GM23248 (cell line): ENCODE data around the gene NFKB1. TPM values are rescaled to one million over a fixed set of nuclear protein-coding genes. Genes with fewer than 3 reads are reported as not detected.

Experiments
- DNase-seq: peaks from one replicate; pipeline ENCODE4 v3.0.0-alpha.2; 2015
- H2AFZ ChIP-seq: fragments of 200-600 bp; sonication (generic); 2 replicates; pipeline ENCODE4 v1.6.1; 2016; ENCODE audit warnings: antibody characterized with exemption
- H3F3A ChIP-seq: fragments of 200-600 bp; sonication (generic); 2 replicates; pipeline ENCODE4 v1.6.1; 2016; ENCODE audit warnings: mild to moderate bottlenecking, antibody characterized with exemption, mixed run types; ENCODE audit not compliant: insufficient read depth
- H3K27ac ChIP-seq: fragments of 200-600 bp; sonication (generic); 2 replicates; pipeline ENCODE4 v1.5.1; 2016; ENCODE audit warnings: mild to moderate bottlenecking
- H3K27me3 ChIP-seq: fragments of 200-600 bp; sonication (generic); replicated peaks from 2 replicates; pipeline ENCODE4 v1.6.1; 2016; ENCODE audit warnings: mild to moderate bottlenecking; ENCODE audit not compliant: insufficient read depth
- H3K36me3 ChIP-seq: fragments of 200-600 bp; sonication (generic); 2 replicates; pipeline ENCODE4 v1.6.1; 2016; ENCODE audit warnings: low read depth, mild to moderate bottlenecking
- H3K4me1 ChIP-seq: fragments of 200-600 bp; sonication (generic); 2 replicates; pipeline ENCODE4 v1.6.1; 2016; ENCODE audit warnings: mild to moderate bottlenecking; ENCODE audit not compliant: insufficient read depth
- H3K4me2 ChIP-seq: fragments of 200-600 bp; sonication (generic); one replicate; pipeline ENCODE4 v1.6.1; 2016; ENCODE audit warnings: mild to moderate bottlenecking; ENCODE audit not compliant: unreplicated experiment
- H3K4me3 ChIP-seq: fragments of 200-600 bp; sonication (generic); 2 replicates; pipeline ENCODE4 v1.5.1; 2016; ENCODE audit warnings: mild to moderate bottlenecking
- H3K79me2 ChIP-seq: fragments of 200-600 bp; sonication (generic); 2 replicates; pipeline ENCODE4 v1.6.1; 2016; ENCODE audit warnings: mild to moderate bottlenecking; ENCODE audit not compliant: insufficient read depth
- H3K9ac ChIP-seq: fragments of 200-600 bp; sonication (generic); 2 replicates; pipeline ENCODE4 v1.6.1; 2016; ENCODE audit warnings: mild to moderate bottlenecking
- H3K9me2 ChIP-seq: fragments of 200-600 bp; sonication (generic); 2 replicates; pipeline ENCODE4 v1.6.1; 2016; ENCODE audit warnings: mixed run types, mild to moderate bottlenecking, moderate library complexity; ENCODE audit not compliant: insufficient read depth
- H3K9me3 ChIP-seq: fragments of 200-600 bp; sonication (generic); one replicate; pipeline ENCODE4 v1.6.1; 2017; ENCODE audit warnings: low read depth
- H4K20me1 ChIP-seq: fragments of 200-600 bp; sonication (generic); 2 replicates; pipeline ENCODE4 v1.6.0; 2016; ENCODE audit not compliant: insufficient read depth
- EZH2 ChIP-seq: fragments of 200-600 bp; sonication (generic); IDR thresholded peaks from 2 replicates; pipeline ENCODE4 v1.6.1; 2018; ENCODE audit warnings: antibody characterized with exemption, mild to moderate bottlenecking; ENCODE audit not compliant: insufficient read depth, poor library complexity, severe bottlenecking
- EZH2phosphoT487 ChIP-seq: fragments of 200-600 bp; sonication (generic); IDR thresholded peaks from 2 replicates; pipeline ENCODE4 v1.6.1; 2018; ENCODE audit warnings: antibody characterized with exemption, moderate library complexity, mild to moderate bottlenecking, low read depth; ENCODE audit not compliant: insufficient read depth
- WGBS, 2 experiments: methylation state at CpG; one replicate each; pipeline ENCODE4 v1.1.6; 2015 to 2017; ENCODE audit warnings: low lambda C conversion rate in 2 of 2, low coverage in 1 of 2; ENCODE audit errors: missing lambda C conversion rate in 2 of 2; 5-methylcytosine and 5-hydroxymethylcytosine counted together
- in situ Hi-C: fragments of 300-500 bp; cut with MboI; formaldehyde crosslinking; loops from 2 replicates; pipeline ENCODE4 v1.15.0; 2020
- polyA plus RNA-seq: library from polyadenylated mRNA; unstranded; fragments of >200 nt; fragmentation: Nextera tagmentation; extraction: Ambion mirVana; gene quantifications from 2 replicates; pipeline ENCODE4 v1.2.1, GENCODE V29; 2016
- total RNA-seq: library from RNA; depleted of rRNA; stranded (reverse); fragments of >200 nt; shearing (Covaris generic); gene quantifications from 2 replicates; pipeline ENCODE4 v1.2.3, GENCODE V29; 2014

The NFKB1 gene
- total and polyA plus RNA-seq, 2 experiments from 2014 or later = 5.8 to 30.2 TPM

DNA sequence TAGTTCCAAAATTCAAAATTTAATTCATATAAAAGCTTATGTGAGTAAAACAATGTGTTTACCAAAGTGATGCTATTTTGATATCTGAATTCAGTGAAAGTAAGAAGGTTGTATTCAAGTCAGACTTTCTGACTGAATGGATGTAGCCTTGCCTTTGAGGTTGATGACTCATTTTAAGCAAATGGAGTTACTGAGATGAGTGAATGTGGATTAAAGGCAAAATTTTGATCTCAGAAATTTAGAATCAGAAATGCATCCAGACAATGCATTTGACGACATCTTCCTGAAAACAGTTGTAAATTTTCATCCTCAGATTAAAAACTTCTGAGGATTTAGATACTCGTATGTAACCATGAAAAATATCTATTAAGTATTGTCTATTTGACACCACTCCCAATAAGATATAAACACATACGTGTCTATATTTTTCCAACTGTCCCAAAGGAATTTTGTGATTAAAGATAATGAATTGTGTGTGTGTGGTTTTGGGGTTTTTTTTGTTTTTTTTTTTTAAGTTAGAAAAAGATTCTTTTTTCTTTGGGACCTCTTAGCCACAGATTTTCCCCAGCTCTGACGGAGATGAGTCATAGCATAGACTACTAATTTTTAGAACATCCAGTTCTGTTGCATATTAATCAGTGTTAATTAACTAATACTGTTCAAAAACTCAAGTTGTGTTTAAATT is 34.4 kb downstream of the NFKB1 start:
- Histone ChIP-seq H4K20me1 (no peaks in the 10 kb centered on the region), H2AFZ (no peak overlapping the region), H3F3A (peaks cover 17% of the 10 kb centered on the region), H3K9me2 (no peaks in the 10 kb centered on the region), H3K27me3 (no peaks in the 10 kb centered on the region), H3K4me1 (peaks cover 17% of the 10 kb centered on the region), H3K9ac (no peak overlapping the region), H3K4me2 (peak overlapping the region; percentile 17), H3K36me3 (peaks cover 6% of the 10 kb centered on the region; the same call in 1 of the 2 replicates), H3K79me2 (peaks cover 37% of the 10 kb centered on the region), H3K9me3 (no peaks in the 10 kb centered on the region), H3K27ac (no peak overlapping the region), H3K4me3 (no peak overlapping the region)
- in situ Hi-C loops = no loop called here
- WGBS, 2 experiments = 54 to 57% methylated on average over 4 of the region's 4 CpGs
- TF ChIP-seq EZH2phosphoT487 (no peak), EZH2 (no peak)
- peak; percentile 70 for DNase-seq

GRCh38 chr4:102536768-102537167 is 35.6 kb downstream of the NFKB1 start:
- no peak overlapping the region for H2AFZ ChIP-seq
- H3K27me3 ChIP-seq = no peaks in the 10 kb centered on the region
- H3K9ac ChIP-seq = no peak overlapping the region
- H3K4me1 ChIP-seq = peaks cover 11% of the 10 kb centered on the region
- no peaks in the 10 kb centered on the region for H4K20me1 ChIP-seq
- 98 to 100% methylated on average over 3 of the region's 3 CpGs for WGBS, 2 experiments
- H3K36me3 ChIP-seq = peaks cover 2% of the 10 kb centered on the region; the same call in 1 of the 2 replicates
- no peak overlapping the region for H3K4me3 ChIP-seq
- H3K9me2 ChIP-seq = no peaks in the 10 kb centered on the region
- peaks cover 17% of the 10 kb centered on the region for H3F3A ChIP-seq
- no peak overlapping the region for H3K4me2 ChIP-seq
- no peak for DNase-seq
- no peak overlapping the region for H3K27ac ChIP-seq
- H3K9me3 ChIP-seq = no peaks in the 10 kb centered on the region
- peaks cover 34% of the 10 kb centered on the region for H3K79me2 ChIP-seq
- in situ Hi-C loops = no loop called here
- no peak for TF ChIP-seq EZH2
- TF ChIP-seq EZH2phosphoT487 = no peak

DNA sequence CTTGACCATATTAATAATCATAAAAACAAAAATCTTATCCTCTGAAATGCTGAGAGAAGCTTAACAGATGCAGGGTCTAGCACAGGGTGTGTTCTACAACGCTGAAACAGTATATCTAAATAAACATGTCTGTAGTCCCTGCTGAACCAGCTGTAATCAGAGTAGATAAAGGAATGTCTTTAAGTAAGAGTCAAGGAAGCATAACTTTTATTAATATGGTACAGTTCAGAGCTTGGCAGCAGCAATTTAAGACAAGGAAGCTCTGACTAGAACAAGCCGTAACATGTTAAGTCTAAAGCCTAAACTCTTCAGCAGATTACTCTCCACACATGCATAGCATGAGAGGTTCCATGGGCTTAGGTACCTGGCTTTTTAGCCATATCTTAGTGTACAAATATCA is 36.1 kb downstream of the NFKB1 start:
- in situ Hi-C loops = no loop called here
- H3K4me1 ChIP-seq = peaks cover 11% of the 10 kb centered on the region
- no peak overlapping the region for H3K27ac ChIP-seq
- H3K27me3 ChIP-seq = no peaks in the 10 kb centered on the region
- H3K4me3 ChIP-seq = no peak overlapping the region
- no peaks in the 10 kb centered on the region for H4K20me1 ChIP-seq
- H3F3A ChIP-seq = peaks cover 17% of the 10 kb centered on the region
- H3K4me2 ChIP-seq = no peak overlapping the region
- peaks cover 2% of the 10 kb centered on the region; the same call in 1 of the 2 replicates for H3K36me3 ChIP-seq
- TF ChIP-seq EZH2 (no peak), EZH2phosphoT487 (no peak)
- H3K9me2 ChIP-seq = no peaks in the 10 kb centered on the region
- no peak overlapping the region for H2AFZ ChIP-seq
- DNase-seq = no peak
- peaks cover 30% of the 10 kb centered on the region for H3K79me2 ChIP-seq
- H3K9me3 ChIP-seq = no peaks in the 10 kb centered on the region
- WGBS, 2 experiments = 92 to 100% methylated on average over 2 of the region's 2 CpGs
- H3K9ac ChIP-seq = no peak overlapping the region

- in situ Hi-C loops = no loop called here
- H3K9me2 ChIP-seq = no peaks in the 10 kb centered on the region
- no peak overlapping the region for H3K4me2 ChIP-seq
- H3F3A ChIP-seq = no peaks in the 10 kb centered on the region
- peaks cover 2% of the 10 kb centered on the region; the same call in 1 of the 2 replicates for H3K36me3 ChIP-seq
- H3K4me1 ChIP-seq = no peaks in the 10 kb centered on the region
- H4K20me1 ChIP-seq = no peaks in the 10 kb centered on the region
- no peak for DNase-seq
- no peak overlapping the region for H3K4me3 ChIP-seq
- no peak overlapping the region for H3K9ac ChIP-seq
- 73 to 82% methylated on average over 4 of the region's 4 CpGs for WGBS, 2 experiments
- peaks cover 16% of the 10 kb centered on the region for H3K79me2 ChIP-seq
- no peaks in the 10 kb centered on the region for H3K9me3 ChIP-seq
- H2AFZ ChIP-seq = no peak overlapping the region
- H3K27ac ChIP-seq = no peak overlapping the region
- TF ChIP-seq EZH2phosphoT487 = no peak
- TF ChIP-seq EZH2 = no peak
- no peaks in the 10 kb centered on the region for H3K27me3 ChIP-seq
Observed at GRCh38 chr4:102541697-102542096, 40.5 kb downstream of the NFKB1 start.
